SIG-M5 (cell line): Measurements from ENCODE around the gene KRTAP13-1.

Source experiments
- DNase-seq: peaks from one replicate; lab custom pipeline; 2025; lab: John Stamatoyannopoulos, UW

KRTAP13-1 gene

GRCh38 chr21:30395731-30396130 is at the start of gene KRTAP13-1:
Gene KRTAP13-1, plus strand, starts transcription at chr21:30396031. Its CDS starts 56 bp downstream, at chr21:30396087.
- DNase-seq, result no peak

GRCh38 chr21:30348506-30348905 is 47.3 kb upstream of the KRTAP13-1 start, which contains the start of gene KRTAP23-1:
Gene KRTAP23-1, minus strand, starts transcription at chr21:30348606. Its CDS starts 0 bp downstream, at chr21:30348606.
- no peak for DNase-seq

- DNase-seq, result no peak
These were observed 46.3 kb upstream of the KRTAP13-1 start for GRCh38 chr21:30349572-30349971.

GRCh38 chr21:30351534-30351933 is 44.3 kb upstream of the KRTAP13-1 start:
- no peak for DNase-seq

GRCh38 chr21:30354308-30355005 is 41.4 kb upstream of the KRTAP13-1 start:
- DNase-seq, result no peak

GRCh38 chr21:30355906-30356305 is 39.9 kb upstream of the KRTAP13-1 start:
- no peak for DNase-seq

GRCh38 chr21:30372139-30372770 is 23.6 kb upstream of the KRTAP13-1 start, which contains the start of gene KRTAP13-2:
Gene KRTAP13-2, minus strand, starts transcription at chr21:30372271. Its CDS starts 58 bp downstream, at chr21:30372213.
- no peak for DNase-seq

GRCh38 chr21:30382201-30382600 is 13.6 kb upstream of the KRTAP13-1 start:
- no peak for DNase-seq

- no peak for DNase-seq
These were observed 4.3 kb upstream of the KRTAP13-1 start for GRCh38 chr21:30391492-30392025.

GRCh38 chr21:30408782-30409494 is 13.1 kb downstream of the KRTAP13-1 start:
- no peak for DNase-seq

GRCh38 chr21:30415993-30416392 is 20.2 kb downstream of the KRTAP13-1 start:
- no peak for DNase-seq

- no peak for DNase-seq
These were observed 30.0 kb downstream of the KRTAP13-1 start, which contains the start of gene KRTAP13-3 for GRCh38 chr21:30425826-30426225. Gene KRTAP13-3, minus strand, starts transcription at chr21:30425926. Its CDS starts 14 bp downstream, at chr21:30425912.

- no peak for DNase-seq
These were observed 30.9 kb downstream of the KRTAP13-1 start for GRCh38 chr21:30426731-30427130.

- DNase-seq, result no peak
These were observed 34.4 kb downstream of the KRTAP13-1 start, which contains the start of gene KRTAP13-4 for GRCh38 chr21:30430170-30430655. Gene KRTAP13-4, plus strand, starts transcription at chr21:30430220. Its CDS starts 56 bp downstream, at chr21:30430276.

- DNase-seq, result no peak
These were observed 38.3 kb downstream of the KRTAP13-1 start for GRCh38 chr21:30434033-30434631.

GRCh38 chr21:30437010-30437565 is 41.3 kb downstream of the KRTAP13-1 start:
- DNase-seq, result no peak

GRCh38 chr21:30439975-30440374 is 44.1 kb downstream of the KRTAP13-1 start, which contains the start of gene KRTAP15-1:
Gene KRTAP15-1, plus strand, starts transcription at chr21:30440275. Its CDS starts 53 bp downstream, at chr21:30440328.
- DNase-seq, result no peak

- DNase-seq, result no peak
These were observed 47.4 kb downstream of the KRTAP13-1 start for GRCh38 chr21:30443226-30443625.

- DNase-seq, result no peak
These were observed 48.4 kb downstream of the KRTAP13-1 start for GRCh38 chr21:30444204-30444603.
